PC-3 (cell line): Measurements from ENCODE around the gene ENAH. TPM values are rescaled to one million over a fixed set of nuclear protein-coding genes. Genes with fewer than 3 reads are reported as not detected.

Source experiments
- ATAC-seq: fragments of 200-7000 bp; cut with Tn5 transposase; 2 replicates; pipeline ENCODE4 v1.9.1; 2020; ENCODE audit warnings: mild to moderate bottlenecking, moderate library complexity
- BruUV-seq: library from RNA; stranded (reverse); fragments of 400-500 nt; replicated peaks from 2 replicates; lab custom pipeline; 2021; lab: Mats Ljungman, UMichigan
- CTCF ChIA-PET: fragments of 300-600 bp; sonication (Branson Sonifier 250); formaldehyde crosslinking; loops from one replicate; lab custom pipeline; 2022; ENCODE audit warnings: antibody characterized with exemption; lab: Charles Lee
- POLR2A ChIA-PET: fragments of 300-600 bp; sonication (Branson Sonifier 250); formaldehyde crosslinking; loops from one replicate; lab custom pipeline; 2022; ENCODE audit warnings: antibody characterized with exemption; ENCODE audit not compliant: unreplicated experiment; lab: Charles Lee
- DNase-seq: peaks from one replicate; pipeline ENCODE4 v3.0.0-alpha.2; 2015
- H2AFZ ChIP-seq: fragments of 300-600 bp; sonication (generic); 2 replicates; pipeline ENCODE4 v1.6.0; 2016; ENCODE audit warnings: antibody characterized with exemption, low read length
- H3F3A ChIP-seq: fragments of 300-600 bp; sonication (generic); one replicate; pipeline ENCODE4 v1.6.0; 2017; ENCODE audit warnings: antibody characterized with exemption, low read length, control low read depth, mild to moderate bottlenecking; ENCODE audit not compliant: unreplicated experiment
- H3K27ac ChIP-seq: fragments of 300-600 bp; sonication (generic); 2 replicates; pipeline ENCODE4 v1.5.1; 2016; ENCODE audit warnings: mild to moderate bottlenecking, low read length
- H3K27me3 ChIP-seq: fragments of 300-600 bp; sonication (generic); 2 replicates; pipeline ENCODE4 v1.6.1; 2016; ENCODE audit warnings: low read length, mixed read lengths
- H3K36me3 ChIP-seq: fragments of 300-600 bp; sonication (generic); 2 replicates; pipeline ENCODE4 v1.6.1; 2016; ENCODE audit warnings: low read depth, mixed run types, low read length, mixed read lengths
- H3K4me1 ChIP-seq: fragments of 300-600 bp; sonication (generic); 2 replicates; pipeline ENCODE4 v1.5.1; 2016; ENCODE audit warnings: low read length; ENCODE audit not compliant: insufficient read depth
- H3K4me2 ChIP-seq: fragments of 300-600 bp; sonication (generic); 2 replicates; pipeline ENCODE4 v1.6.0; 2016; ENCODE audit warnings: low read length
- H3K4me3 ChIP-seq: fragments of 300-600 bp; sonication (generic); 2 replicates; pipeline ENCODE4 v1.5.1; 2016; ENCODE audit warnings: mild to moderate bottlenecking, low read length, mixed read lengths
- H3K79me2 ChIP-seq: fragments of 300-600 bp; sonication (generic); 2 replicates; pipeline ENCODE4 v1.6.1; 2017; ENCODE audit warnings: low read length, mixed read lengths
- H3K9ac ChIP-seq: fragments of 300-600 bp; sonication (generic); 2 replicates; pipeline ENCODE4 v1.6.0; 2016; ENCODE audit warnings: mild to moderate bottlenecking, low read length
- H3K9me2 ChIP-seq: fragments of 300-600 bp; sonication (generic); replicated peaks from 2 replicates; pipeline ENCODE4 v1.6.1; 2016; ENCODE audit warnings: mixed run types, low read length, mixed read lengths
- H3K9me3 ChIP-seq: fragments of 300-600 bp; sonication (generic); 2 replicates; pipeline ENCODE4 v1.6.1; 2016; ENCODE audit warnings: low read length, mixed read lengths
- H4K20me1 ChIP-seq: fragments of 300-600 bp; sonication (generic); 2 replicates; pipeline ENCODE4 v1.6.1; 2016; ENCODE audit warnings: low read length, mixed read lengths
- CTCF ChIP-seq: fragments of 300-600 bp; sonication (generic); conservative IDR thresholded peaks from 2 replicates; pipeline ENCODE4 v1.5.1; 2017; ENCODE audit warnings: antibody characterized with exemption, low read depth, mild to moderate bottlenecking, low read length
- EZH2 ChIP-seq: fragments of 300-600 bp; sonication (generic); IDR thresholded peaks from one replicate; pipeline ENCODE4 v1.6.1; 2017; ENCODE audit warnings: antibody characterized with exemption, mild to moderate bottlenecking, low read length; ENCODE audit not compliant: unreplicated experiment
- EZH2phosphoT487 ChIP-seq: fragments of 300-600 bp; sonication (generic); IDR thresholded peaks from 2 replicates; pipeline ENCODE4 v1.6.1; 2018; ENCODE audit warnings: mild to moderate bottlenecking, antibody characterized with exemption, low read length, borderline replicate concordance
- intact Hi-C: fragments of 100-400 bp; cut with micrococcal nuclease; formaldehyde crosslinking; loops from 2 replicates; pipeline ENCODE4 v1.9.0; 2023
- total RNA-seq: library from RNA; depleted of rRNA; stranded (reverse); fragments of >200 nt; gene quantifications from 2 replicates; pipeline ENCODE4 v1.2.3, GENCODE V29; 2014

ENAH gene
- total RNA-seq, 1 experiment from 2014 or later: 96.6 TPM

GRCh38 chr1:225678545-225678944 lies 25.6 kb upstream of the ENAH start:
- POLR2A ChIA-PET: no interaction called here

GRCh38 chr1:225677350-225678124 lies 24.6 kb upstream of the ENAH start:
- Histone ChIP-seq H3K36me3 (no peaks in the 10 kb centered on the region), H3K9ac (no peak overlapping the region), H3F3A (no peaks in the 10 kb centered on the region), H3K9me3 (no peaks in the 10 kb centered on the region), H2AFZ (no peak overlapping the region), H3K79me2 (no peaks in the 10 kb centered on the region), H3K27ac (no peak overlapping the region), H4K20me1 (no peaks in the 10 kb centered on the region), H3K4me1 (no peaks in the 10 kb centered on the region), H3K4me2 (no peak overlapping the region), H3K9me2 (no peaks in the 10 kb centered on the region), H3K4me3 (no peak overlapping the region), H3K27me3 (no peaks in the 10 kb centered on the region)
- no peak for ATAC-seq
- BruUV-seq: no TSS peak
- no peak for DNase-seq
- TF ChIP-seq CTCF (no peak), EZH2 (no peak), EZH2phosphoT487 (no peak)
- intact Hi-C loops: no loop called here
- CTCF ChIA-PET: no interaction called here
- POLR2A ChIA-PET: no interaction called here

More at GRCh38 chr1:225678545-225678944, 25.6 kb upstream of the ENAH start:
- Histone ChIP-seq H3K4me1 (no peaks in the 10 kb centered on the region), H3K36me3 (no peaks in the 10 kb centered on the region), H3K4me2 (no peak overlapping the region), H3K4me3 (no peak overlapping the region), H3K27ac (no peak overlapping the region), H3K27me3 (no peaks in the 10 kb centered on the region), H3K79me2 (no peaks in the 10 kb centered on the region), H3K9me3 (no peaks in the 10 kb centered on the region), H3K9ac (no peak overlapping the region), H3K9me2 (no peaks in the 10 kb centered on the region), H2AFZ (no peak overlapping the region), H4K20me1 (no peaks in the 10 kb centered on the region), H3F3A (no peaks in the 10 kb centered on the region)
- intact Hi-C loops: no loop called here
- no peak for ATAC-seq
- CTCF ChIA-PET: no interaction called here
- no peak for DNase-seq
- TF ChIP-seq EZH2: no peak
- no peak for TF ChIP-seq CTCF
- TF ChIP-seq EZH2phosphoT487: no peak
- BruUV-seq: no TSS peak

- no peaks in the 10 kb centered on the region for H3F3A ChIP-seq
- no TSS peak for BruUV-seq
- ATAC-seq (no peak), DNase-seq (no peak)
- H3K9me2 ChIP-seq: no peaks in the 10 kb centered on the region
- H3K4me1 ChIP-seq: peaks cover 12% of the 10 kb centered on the region; the same call in 1 of the 2 replicates
- H3K36me3 ChIP-seq: no peaks in the 10 kb centered on the region
- no peaks in the 10 kb centered on the region for H3K79me2 ChIP-seq
- no peaks in the 10 kb centered on the region for H3K9me3 ChIP-seq
- no peak overlapping the region for H2AFZ ChIP-seq
- H3K27me3 ChIP-seq: no peaks in the 10 kb centered on the region
- POLR2A ChIA-PET: no interaction called here
- CTCF ChIA-PET: no interaction called here
- no peak overlapping the region for H3K27ac ChIP-seq
- H3K9ac ChIP-seq: no peak overlapping the region
- intact Hi-C loops: no loop called here
- H4K20me1 ChIP-seq: no peaks in the 10 kb centered on the region
- H3K4me2 ChIP-seq: no peak overlapping the region
- TF ChIP-seq EZH2phosphoT487: no peak
- no peak for TF ChIP-seq EZH2
- no peak for TF ChIP-seq CTCF
- H3K4me3 ChIP-seq: no peak overlapping the region
Observed at GRCh38 chr1:225674381-225674780, 21.5 kb upstream of the ENAH start.
